Measurements from ENCODE around the gene CARD8.
"Not testable (repeated sequence)": the region's sequence is repeated elsewhere in the genome, so short reads cannot be mapped to it uniquely, and the experiment has no call there.

Gene CARD8

DNA sequence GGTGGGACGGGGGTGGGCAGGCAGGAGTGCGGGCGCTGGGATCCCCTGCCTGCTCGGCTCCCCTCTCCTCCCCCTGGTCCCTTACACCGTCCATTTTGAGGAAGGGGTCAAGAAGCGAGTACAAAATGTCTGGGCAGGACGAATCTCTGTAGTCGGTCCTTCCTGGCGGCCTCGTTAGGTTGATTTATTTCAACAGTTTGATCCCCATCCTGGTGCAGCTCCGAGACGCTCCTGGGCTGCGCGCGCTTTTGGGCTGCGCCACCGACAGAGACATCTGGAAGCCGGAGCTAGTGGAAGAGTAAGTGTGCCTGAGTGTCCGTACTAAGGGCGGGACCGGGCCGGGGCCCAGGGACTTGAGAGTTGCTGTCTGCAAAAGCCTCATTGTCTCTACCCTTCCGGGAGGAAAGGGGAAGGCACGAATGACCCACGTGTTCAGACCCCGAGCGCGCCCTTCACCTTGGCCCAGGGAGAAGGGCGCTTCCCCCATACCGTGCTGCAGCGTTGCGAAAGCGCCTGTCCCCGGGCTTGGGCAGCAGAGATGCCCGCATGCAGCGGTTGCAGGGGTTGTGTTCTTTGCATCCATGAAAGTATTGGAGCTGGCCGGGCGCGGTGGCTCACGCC lies 15.9 kb upstream of the CARD8 start:
- TF ChIP-seq POLR2A (IDR thresholded peaks at IDR 0.05; ENCODE audit: extremely low read depth, insufficient read length): peak; percentile 84
- TF ChIP-seq, protein P1, sequence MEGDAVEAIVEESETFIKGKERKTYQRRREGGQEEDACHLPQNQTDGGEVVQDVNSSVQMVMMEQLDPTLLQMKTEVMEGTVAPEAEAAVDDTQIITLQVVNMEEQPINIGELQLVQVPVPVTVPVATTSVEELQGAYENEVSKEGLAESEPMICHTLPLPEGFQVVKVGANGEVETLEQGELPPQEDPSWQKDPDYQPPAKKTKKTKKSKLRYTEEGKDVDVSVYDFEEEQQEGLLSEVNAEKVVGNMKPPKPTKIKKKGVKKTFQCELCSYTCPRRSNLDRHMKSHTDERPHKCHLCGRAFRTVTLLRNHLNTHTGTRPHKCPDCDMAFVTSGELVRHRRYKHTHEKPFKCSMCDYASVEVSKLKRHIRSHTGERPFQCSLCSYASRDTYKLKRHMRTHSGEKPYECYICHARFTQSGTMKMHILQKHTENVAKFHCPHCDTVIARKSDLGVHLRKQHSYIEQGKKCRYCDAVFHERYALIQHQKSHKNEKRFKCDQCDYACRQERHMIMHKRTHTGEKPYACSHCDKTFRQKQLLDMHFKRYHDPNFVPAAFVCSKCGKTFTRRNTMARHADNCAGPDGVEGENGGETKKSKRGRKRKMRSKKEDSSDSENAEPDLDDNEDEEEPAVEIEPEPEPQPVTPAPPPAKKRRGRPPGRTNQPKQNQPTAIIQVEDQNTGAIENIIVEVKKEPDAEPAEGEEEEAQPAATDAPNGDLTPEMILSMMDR (IDR thresholded peaks at IDR 0.05; ENCODE audit: low read depth, low read length): no peak
- peak; percentile 99 for TF ChIP-seq MYC (IDR thresholded peaks at IDR 0.05; ENCODE audit: low read depth, low read length)
- TF ChIP-seq, protein P2, sequence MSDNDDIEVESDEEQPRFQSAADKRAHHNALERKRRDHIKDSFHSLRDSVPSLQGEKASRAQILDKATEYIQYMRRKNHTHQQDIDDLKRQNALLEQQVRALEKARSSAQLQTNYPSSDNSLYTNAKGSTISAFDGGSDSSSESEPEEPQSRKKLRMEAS (IDR thresholded peaks at IDR 0.05; ENCODE audit: low read depth, low read length): peak; percentile 100
- H3K4me3 ChIP-seq (ENCODE audit: low read depth, low read length): peak overlapping the region; percentile 88
- DNase-seq (ENCODE audit: low read depth): peak; percentile 99

DNA sequence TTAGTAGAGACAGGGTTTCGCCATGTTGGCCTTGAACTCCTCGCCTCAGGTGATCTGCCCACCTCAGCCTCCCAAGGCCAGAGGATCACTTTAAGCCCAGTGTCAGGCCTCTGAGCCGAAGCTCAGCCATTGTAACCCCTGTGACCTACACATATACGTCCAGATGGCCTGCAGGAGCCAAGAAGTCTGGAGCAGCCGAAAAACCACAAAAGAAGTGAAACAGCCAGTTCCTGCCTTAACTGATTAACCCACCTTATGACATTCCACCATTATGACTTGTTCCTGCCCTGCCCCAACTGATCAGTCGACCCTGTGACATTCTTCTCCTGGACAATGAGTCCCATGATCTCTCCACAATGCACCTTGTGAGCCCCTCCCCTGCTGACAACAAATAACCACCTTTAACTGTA lies 13.9 kb upstream of the CARD8 start:
- not testable (repeated sequence) for DNase-seq (ENCODE audit: low read depth); H3K4me3 ChIP-seq (ENCODE audit: low read depth, low read length)

DNA sequence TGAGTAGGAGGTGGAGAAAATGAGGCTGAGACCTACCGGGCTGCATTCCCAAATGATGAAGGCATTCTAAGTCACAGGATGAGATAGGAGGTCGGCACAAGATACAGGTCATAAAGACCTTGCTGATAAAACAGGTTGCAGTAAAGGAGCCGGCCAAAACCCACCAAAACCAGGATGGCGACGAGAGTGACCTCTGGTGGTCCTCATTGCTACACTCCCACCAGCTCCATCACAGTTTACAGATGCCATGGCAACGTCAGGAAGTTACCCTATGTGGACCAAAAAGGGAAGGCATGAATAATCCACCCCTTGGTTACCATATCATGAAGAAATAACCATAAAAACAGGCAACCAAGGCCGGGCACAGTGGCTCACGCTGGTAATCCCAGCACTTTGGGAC lies 9.6 kb upstream of the CARD8 start:
- not testable (repeated sequence) for H3K4me3 ChIP-seq (ENCODE audit: low read depth, low read length)
- DNase-seq (ENCODE audit: low read depth): peak; percentile 55

DNA sequence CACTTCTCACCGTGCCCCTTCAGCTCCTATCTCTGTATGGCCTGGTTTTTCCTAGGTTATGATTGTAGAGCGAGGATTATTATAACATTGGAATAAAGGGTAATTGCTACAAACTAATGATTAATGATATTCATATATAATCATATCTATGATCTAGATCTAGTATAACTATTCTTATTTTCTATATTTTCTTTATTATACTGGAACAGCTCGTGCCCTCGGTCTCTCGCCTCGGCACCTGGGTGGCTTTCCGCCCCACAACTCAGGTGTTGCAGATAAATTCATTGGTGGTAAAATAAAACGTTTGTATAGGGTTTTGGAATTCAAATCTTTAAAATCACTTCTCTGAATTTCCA lies 4.6 kb upstream of the CARD8 start:
- DNase-seq (ENCODE audit: low read depth): not testable (repeated sequence)
- H3K4me3 ChIP-seq (ENCODE audit: low read depth, low read length): peak overlapping the region; percentile 67

DNA sequence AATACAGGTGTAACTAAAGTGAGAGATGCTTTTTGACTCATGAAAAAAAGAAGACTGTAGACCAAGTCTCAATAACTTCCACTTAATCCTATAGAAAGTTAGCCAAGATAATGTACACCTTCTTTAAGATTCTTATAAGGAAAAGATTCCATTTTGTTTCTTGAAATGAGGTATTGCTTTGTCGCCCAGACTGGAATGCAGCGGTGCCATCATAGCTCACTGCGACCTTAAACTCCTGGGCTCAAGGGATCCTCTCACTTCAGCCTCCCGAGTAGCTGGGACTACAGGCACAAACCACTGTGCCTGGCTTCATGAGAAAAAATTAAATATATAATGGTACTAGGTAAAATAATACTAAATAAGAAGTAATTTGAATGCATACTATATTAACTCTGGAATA lies 3.3 kb upstream of the CARD8 start:
- H3K4me3 ChIP-seq (ENCODE audit: low read depth, low read length): peak overlapping the region; percentile 67
- DNase-seq (ENCODE audit: low read depth): peak; percentile 53

DNA sequence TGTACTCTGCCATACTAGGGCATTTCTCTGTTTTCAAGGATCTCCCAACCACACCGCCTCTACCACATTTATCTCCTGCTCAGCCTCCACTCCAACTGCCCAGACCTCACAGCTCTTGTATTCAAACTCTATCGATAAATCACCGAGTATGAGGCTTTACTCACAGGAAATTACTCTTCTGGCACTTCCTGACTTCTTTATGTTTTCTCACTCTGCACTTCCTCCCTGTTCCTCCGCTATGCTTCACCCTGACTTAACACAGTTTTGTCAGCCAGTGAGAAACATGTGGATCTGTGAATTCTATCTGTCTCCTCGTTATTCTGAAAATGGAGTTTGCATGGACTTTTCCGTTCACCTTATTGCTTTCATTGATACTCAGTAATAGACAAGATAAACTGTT lies 2.6 kb upstream of the CARD8 start:
- peak; percentile 87 for DNase-seq (ENCODE audit: low read depth)
- peak overlapping the region; percentile 71 for H3K4me3 ChIP-seq (ENCODE audit: low read depth, low read length)
- TF ChIP-seq MYC (IDR thresholded peaks at IDR 0.05; ENCODE audit: low read depth, low read length): 0 out of 2 replicates have a peak, but pooled peaks have one; percentile 18
- TF ChIP-seq, protein P2 (IDR thresholded peaks at IDR 0.05; ENCODE audit: low read depth, low read length): peak; percentile 65; the same call in 1 of the 2 replicates
- TF ChIP-seq, protein P1 (IDR thresholded peaks at IDR 0.05; ENCODE audit: low read depth, low read length): no peak
- peak; percentile 17 for TF ChIP-seq POLR2A (IDR thresholded peaks at IDR 0.05; ENCODE audit: extremely low read depth, insufficient read length)

DNA sequence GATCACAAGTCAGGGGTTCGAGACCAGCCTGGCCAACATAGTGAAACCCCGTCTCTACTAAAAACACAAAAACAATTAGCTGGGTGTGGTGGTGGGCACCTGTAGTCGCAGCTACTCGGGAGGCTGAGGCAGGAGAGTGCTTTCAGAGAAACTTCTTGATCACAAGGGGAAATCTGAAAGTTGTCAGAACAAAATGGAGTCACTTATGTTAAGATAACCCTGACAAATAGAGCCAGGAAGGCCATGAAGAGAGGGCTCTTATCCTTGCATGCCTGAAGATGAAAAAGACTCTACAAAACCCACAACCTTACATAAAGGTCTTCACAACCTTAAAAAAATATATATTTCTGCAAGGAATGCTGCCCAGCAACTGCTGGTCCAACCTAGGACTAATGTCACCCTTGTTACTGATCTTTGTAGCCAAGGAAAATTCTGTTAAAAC lies 1.2 kb downstream of the CARD8 start:
- peak overlapping the region; percentile 71 for H3K4me3 ChIP-seq (ENCODE audit: low read depth, low read length)
- DNase-seq (ENCODE audit: low read depth): no peak

DNA sequence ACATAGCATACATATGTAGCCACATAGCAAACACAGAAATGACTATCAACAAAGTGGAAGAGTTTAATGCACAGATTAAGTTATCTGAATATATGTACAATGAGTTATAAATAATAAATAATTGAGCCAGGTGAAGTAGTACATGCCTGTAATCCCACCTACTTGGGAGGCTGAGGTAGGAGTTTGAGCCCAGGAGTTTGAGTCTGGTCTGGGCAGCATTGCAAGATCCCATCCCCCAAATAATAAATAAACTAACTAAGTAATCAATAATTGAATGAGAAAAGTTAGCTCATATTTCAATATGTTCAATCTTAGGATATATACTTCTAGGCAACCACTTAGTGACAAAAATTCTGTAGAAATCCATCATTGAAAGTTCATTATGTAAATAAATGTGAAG lies 1.7 kb downstream of the CARD8 start:
- peak overlapping the region; percentile 1 for H3K4me3 ChIP-seq (ENCODE audit: low read depth, low read length)
- TF ChIP-seq POLR2A (IDR thresholded peaks at IDR 0.05; ENCODE audit: extremely low read depth, insufficient read length): no peak
- TF ChIP-seq, protein P2 (IDR thresholded peaks at IDR 0.05; ENCODE audit: low read depth, low read length): no peak
- TF ChIP-seq, protein P1 (IDR thresholded peaks at IDR 0.05; ENCODE audit: low read depth, low read length): no peak
- TF ChIP-seq MYC (IDR thresholded peaks at IDR 0.05; ENCODE audit: low read depth, low read length): no peak
- DNase-seq (ENCODE audit: low read depth): no peak

More for the DNA sequence above, 1.2 kb downstream of the CARD8 start:
- TF ChIP-seq POLR2A (IDR thresholded peaks at IDR 0.05; ENCODE audit: extremely low read depth, insufficient read length): no peak
- no peak for TF ChIP-seq MYC (IDR thresholded peaks at IDR 0.05; ENCODE audit: low read depth, low read length)
- TF ChIP-seq, protein P1 (IDR thresholded peaks at IDR 0.05; ENCODE audit: low read depth, low read length): no peak
- TF ChIP-seq, protein P2 (IDR thresholded peaks at IDR 0.05; ENCODE audit: low read depth, low read length): no peak
